NCI-H1417 treated with DMSO at 0.1 percent for 48 hours (cell line): ENCODE measurements around the gene ADGRD1.

ENCODE experiments used
- DNase-seq: peaks from one replicate; lab custom pipeline; 2025; lab: John Stamatoyannopoulos, UW

The ADGRD1 gene

GRCh38 chr12:131042834-131043245 lies 89.1 kb downstream of the ADGRD1 start:
- no peak for DNase-seq

- DNase-seq = no peak
These were observed 89.7 kb downstream of the ADGRD1 start for GRCh38 chr12:131043401-131043871.

GRCh38 chr12:131044136-131044535 lies 90.4 kb downstream of the ADGRD1 start:
- DNase-seq = no peak

GRCh38 chr12:131044760-131045381 lies 91.2 kb downstream of the ADGRD1 start:
- DNase-seq = no peak

- no peak for DNase-seq
These were observed 92.2 kb downstream of the ADGRD1 start for GRCh38 chr12:131045705-131046460.

GRCh38 chr12:131046813-131047788 lies 93.4 kb downstream of the ADGRD1 start:
- no peak for DNase-seq

GRCh38 chr12:131047789-131048610 lies 94.3 kb downstream of the ADGRD1 start:
- DNase-seq = no peak

GRCh38 chr12:131048611-131048990 lies 94.9 kb downstream of the ADGRD1 start:
- no peak for DNase-seq

GRCh38 chr12:131049002-131049401 lies 95.3 kb downstream of the ADGRD1 start:
- no peak for DNase-seq

- DNase-seq = no peak
These were observed 96.0 kb downstream of the ADGRD1 start for GRCh38 chr12:131049549-131050339.

- DNase-seq = no peak
These were observed 96.9 kb downstream of the ADGRD1 start for GRCh38 chr12:131050463-131051154.

- DNase-seq = no peak
These were observed 97.4 kb downstream of the ADGRD1 start for GRCh38 chr12:131051155-131051473.

- no peak for DNase-seq
These were observed 98.5 kb downstream of the ADGRD1 start for GRCh38 chr12:131052063-131052781.

GRCh38 chr12:131052929-131053328 lies 99.2 kb downstream of the ADGRD1 start:
- no peak for DNase-seq

- no peak for DNase-seq
These were observed 99.9 kb downstream of the ADGRD1 start for GRCh38 chr12:131053567-131053966.

- DNase-seq = no peak
These were observed 100.8 kb downstream of the ADGRD1 start for GRCh38 chr12:131054345-131055092.

- no peak for DNase-seq
These were observed 101.4 kb downstream of the ADGRD1 start for GRCh38 chr12:131055093-131055465.

- no peak for DNase-seq
These were observed 102.0 kb downstream of the ADGRD1 start for GRCh38 chr12:131055596-131056233.
